Jurkat, Clone E6-1 (cell line): ENCODE measurements around the gene MAST4.
"Not testable (repeated sequence)": the region's sequence is repeated elsewhere in the genome, so short reads cannot be mapped to it uniquely, and the experiment has no call there.

Source experiments
- DNase-seq: peaks from one replicate; pipeline ENCODE4 v3.0.0-alpha.2; 2011; ENCODE audit warnings: low read depth, low spot score
- H3K4me3 ChIP-seq: 2 replicates; pipeline ENCODE4 v1.5.1; 2011; ENCODE audit warnings: mild to moderate bottlenecking, low read length, control low read depth, moderate library complexity

MAST4 gene

GRCh38 chr5:66724349-66725139 is 128.4 kb downstream of the MAST4 start:
- no peak overlapping the region for H3K4me3 ChIP-seq
- DNase-seq: no peak

DNA sequence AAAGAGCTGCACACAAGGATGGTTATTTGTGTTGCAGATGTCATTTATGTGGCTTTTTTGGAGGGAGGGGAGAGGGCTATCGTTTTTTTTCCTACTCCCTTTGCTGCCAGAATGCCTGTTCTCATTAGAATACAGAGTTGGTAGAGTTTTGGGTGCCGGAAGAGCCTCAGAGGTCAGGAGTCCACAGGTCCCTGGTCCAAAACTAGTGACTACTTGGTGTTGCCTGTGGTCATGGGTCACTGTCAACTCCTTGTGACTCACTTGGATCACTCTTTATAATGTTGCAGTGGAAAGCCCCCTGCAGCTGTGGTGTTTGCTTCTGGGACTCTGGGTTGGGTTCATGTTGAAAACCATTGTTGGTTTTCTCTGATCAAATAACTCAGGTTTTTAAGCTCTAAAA is 131.4 kb downstream of the MAST4 start:
- H3K4me3 ChIP-seq: no peak overlapping the region
- no peak for DNase-seq

- DNase-seq: no peak
- no peak overlapping the region for H3K4me3 ChIP-seq
Measured at GRCh38 chr5:66728049-66728448, 131.9 kb downstream of the MAST4 start.

- no peak overlapping the region for H3K4me3 ChIP-seq
- DNase-seq: no peak
Measured at GRCh38 chr5:66737096-66737495, 140.9 kb downstream of the MAST4 start.

DNA sequence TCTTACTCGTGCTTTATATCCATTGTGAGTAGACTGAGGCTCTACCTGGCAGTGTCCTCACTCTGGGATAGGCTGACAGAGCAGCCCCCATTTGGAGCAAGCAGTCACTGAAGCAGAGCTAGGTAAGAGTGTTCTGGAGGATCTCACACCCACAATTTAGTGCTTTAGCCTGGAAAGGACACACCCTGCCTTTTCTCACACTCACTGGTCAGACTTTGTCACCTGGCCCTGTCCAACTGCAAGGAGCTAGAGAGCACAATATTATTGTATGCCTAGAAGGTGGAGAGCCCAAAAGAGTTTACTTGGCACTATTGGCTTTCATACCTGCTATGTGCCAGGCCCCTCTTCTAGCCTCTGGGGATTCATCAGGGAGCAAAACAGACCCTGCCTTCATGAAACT is 141.9 kb downstream of the MAST4 start:
- no peak for DNase-seq

DNA sequence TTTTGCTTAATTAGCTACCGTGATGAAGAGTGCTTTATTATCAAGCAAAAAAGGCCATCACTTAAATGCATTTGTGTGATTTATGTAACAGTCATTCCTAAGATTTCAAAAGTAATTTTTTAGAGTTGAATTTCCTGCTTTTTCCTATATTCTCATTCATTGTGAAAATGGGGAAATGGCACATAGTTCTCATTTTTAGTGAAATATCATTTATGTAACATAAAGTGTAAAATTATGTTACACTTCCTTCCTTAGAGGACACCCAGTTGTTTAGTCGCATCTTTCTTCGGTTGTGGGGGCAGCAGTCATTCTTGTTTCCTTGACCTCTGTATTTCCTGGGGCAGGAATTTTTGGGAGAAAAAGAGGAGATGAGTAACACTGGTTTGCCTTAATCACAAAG is 142.8 kb downstream of the MAST4 start:
- H3K4me3 ChIP-seq: no peak overlapping the region

More for the DNA sequence above, 141.9 kb downstream of the MAST4 start:
- H3K4me3 ChIP-seq: no peak overlapping the region

GRCh38 chr5:66739951-66740350 is 143.8 kb downstream of the MAST4 start:
- no peak for DNase-seq

More for the DNA sequence above, 142.8 kb downstream of the MAST4 start:
- DNase-seq: no peak

GRCh38 chr5:66741394-66741793 is 145.2 kb downstream of the MAST4 start:
- DNase-seq: no peak
- no peak overlapping the region for H3K4me3 ChIP-seq

More at GRCh38 chr5:66739951-66740350, 143.8 kb downstream of the MAST4 start:
- no peak overlapping the region for H3K4me3 ChIP-seq

- no peak overlapping the region for H3K4me3 ChIP-seq
- peak; percentile 8 for DNase-seq
Measured at GRCh38 chr5:66742083-66742895, 146.1 kb downstream of the MAST4 start.

DNA sequence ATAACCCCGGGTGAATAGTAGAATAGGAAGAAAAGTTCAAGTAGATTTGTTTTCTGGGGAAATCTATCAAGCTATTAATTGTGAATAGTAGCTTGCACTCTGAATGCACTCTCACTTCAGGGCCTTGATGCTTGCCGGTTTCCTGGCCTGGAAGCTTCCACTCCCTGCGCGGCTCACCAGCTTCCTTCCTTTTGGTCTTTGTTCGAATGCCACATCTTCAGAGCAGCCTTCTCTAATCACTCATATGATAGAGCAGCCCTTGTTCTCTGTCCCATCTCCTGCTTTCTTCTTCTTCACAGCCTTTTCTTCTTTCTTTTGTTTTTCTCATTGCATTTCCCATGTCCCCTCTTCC is 146.7 kb downstream of the MAST4 start:
- no peak overlapping the region for H3K4me3 ChIP-seq
- DNase-seq: peak; percentile 24

DNA sequence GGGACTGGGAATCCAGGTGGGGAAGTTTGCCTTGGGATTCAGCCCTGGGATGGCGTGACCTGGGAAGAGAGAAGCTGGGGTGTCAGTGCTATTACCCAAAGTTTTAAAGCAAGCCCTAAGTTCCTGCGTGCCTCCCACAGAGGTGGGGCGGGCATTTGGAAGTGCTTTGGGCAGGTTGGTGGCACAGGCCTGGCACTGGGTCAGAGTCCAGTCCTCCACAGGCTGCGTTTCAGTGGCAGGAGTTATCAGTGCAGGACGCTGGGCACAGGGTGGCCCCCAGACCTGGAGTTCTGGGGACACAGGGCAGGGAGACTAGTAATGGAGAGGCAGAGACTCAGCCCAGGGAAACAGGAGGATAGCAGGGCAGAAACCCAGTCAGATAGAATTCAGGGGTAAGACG is 147.2 kb downstream of the MAST4 start:
- H3K4me3 ChIP-seq: no peak overlapping the region
- DNase-seq: no peak

- no peak overlapping the region for H3K4me3 ChIP-seq
- no peak for DNase-seq
Measured at GRCh38 chr5:66744040-66744439, 147.8 kb downstream of the MAST4 start.

DNA sequence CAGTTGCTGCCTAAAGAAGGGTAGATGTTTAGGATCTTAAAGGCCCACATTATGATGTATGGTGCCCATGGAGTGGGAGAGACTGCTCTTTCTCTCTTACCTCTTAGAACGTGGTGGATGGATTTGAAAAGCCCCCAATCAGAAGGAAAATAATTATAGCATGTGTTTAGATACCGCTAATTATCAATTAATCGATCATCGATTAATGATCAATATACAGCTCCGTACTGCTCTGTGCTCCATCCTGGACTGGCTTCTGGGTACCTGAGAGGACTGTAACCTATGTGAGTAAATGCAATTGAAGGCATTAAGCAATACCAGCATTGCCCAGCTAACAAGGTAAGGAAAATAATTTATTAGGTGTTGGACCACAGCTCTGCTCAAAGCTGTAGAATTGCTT is 149.1 kb downstream of the MAST4 start:
- no peak for DNase-seq
- H3K4me3 ChIP-seq: no peak overlapping the region

DNA sequence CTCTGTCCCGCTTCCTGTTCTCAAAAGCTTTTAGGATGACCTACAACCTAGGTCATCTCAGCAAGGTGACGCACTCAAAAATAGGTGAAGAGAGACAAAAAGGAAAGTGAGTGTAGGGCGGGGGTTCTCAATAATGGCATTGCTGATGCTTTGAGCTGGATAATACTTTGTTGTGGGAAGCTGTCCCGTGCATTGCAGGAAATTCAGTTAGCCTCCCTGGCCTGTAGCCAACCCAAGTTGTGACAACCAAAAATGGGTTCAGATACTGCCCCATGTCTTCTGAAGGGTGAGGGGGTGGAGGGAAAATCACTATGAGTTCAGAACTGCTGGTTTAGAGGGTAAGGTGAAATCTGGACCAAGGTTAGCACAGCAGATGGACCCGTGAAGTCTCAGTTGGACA is 151.4 kb downstream of the MAST4 start:
- no peak for DNase-seq
- no peak overlapping the region for H3K4me3 ChIP-seq

GRCh38 chr5:66752668-66753067 is 156.5 kb downstream of the MAST4 start:
- DNase-seq: not testable (repeated sequence)

DNA sequence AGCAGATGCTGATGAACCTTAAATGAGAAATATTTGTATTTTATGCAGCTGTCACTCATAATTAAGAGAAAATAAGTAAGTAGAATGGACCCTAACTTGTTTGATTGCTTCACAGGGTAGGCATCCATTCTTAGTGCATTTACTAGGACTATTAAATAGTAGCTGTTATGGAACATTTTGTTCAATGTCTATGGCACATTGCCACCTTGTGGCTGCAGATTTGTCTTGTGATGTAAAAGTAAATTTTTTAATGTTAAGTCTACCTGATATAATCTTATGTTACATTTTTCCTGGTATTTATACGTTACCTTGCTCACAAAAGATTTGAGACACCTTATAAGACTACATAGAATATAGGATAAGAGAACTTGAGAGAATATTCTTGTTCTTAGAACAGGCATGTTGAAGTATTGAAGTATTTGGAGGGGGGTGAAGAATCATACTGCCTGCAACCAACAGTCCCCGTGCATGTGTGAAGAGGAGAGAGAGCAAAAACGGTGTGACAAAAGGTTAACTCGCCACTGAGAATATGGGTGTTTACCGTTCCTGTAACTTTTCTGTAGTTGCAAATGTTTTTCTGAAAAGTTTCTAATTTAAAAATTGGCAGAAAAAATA is 161.1 kb downstream of the MAST4 start:
- no peak overlapping the region for H3K4me3 ChIP-seq
- DNase-seq: peak; percentile 35

More at GRCh38 chr5:66752668-66753067, 156.5 kb downstream of the MAST4 start:
- H3K4me3 ChIP-seq: not testable (repeated sequence)

DNA sequence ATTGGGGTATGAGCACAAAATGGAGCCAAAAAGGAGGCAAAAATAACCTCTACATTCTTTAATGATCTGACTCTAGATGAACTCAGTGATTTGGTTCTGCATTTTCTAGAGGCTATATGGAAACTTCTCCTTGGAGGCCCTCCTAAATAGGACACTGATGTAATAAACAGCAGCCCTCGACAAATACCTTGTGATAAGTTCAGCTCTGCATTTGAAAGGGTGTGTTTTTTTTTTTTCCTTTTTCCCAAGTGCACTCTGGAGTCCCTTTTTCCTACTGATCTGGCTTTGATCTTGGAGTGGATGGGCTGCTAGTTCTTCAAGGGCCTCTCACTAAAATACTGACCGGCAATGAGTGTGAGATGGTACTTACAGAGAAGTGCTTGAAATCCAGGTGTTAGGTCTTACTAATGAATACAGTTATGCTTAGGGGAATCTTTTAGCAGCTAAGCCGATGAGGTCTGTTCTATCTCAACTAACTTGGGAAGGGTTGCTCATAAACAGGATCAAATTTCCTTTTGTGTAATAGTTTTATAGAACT is 161.7 kb downstream of the MAST4 start:
- DNase-seq: no peak
- H3K4me3 ChIP-seq: no peak overlapping the region

- H3K4me3 ChIP-seq: no peak overlapping the region
- DNase-seq: no peak
Measured at GRCh38 chr5:66769030-66769733, 173.0 kb downstream of the MAST4 start.
